Hematopoietic multipotent progenitor cell treated with erythropoietin and hydrocortisone succinate and interleukin-3 and kit ligand, for 8 days (in vitro differentiated cells): ENCODE measurements around the gene LCP1.
A peak's percentile ranks its signal among the peaks of the same experiment; 100 is the strongest.
"Not testable (repeated sequence)": the region's sequence is repeated elsewhere in the genome, so short reads cannot be mapped to it uniquely, and the experiment has no call there.

Source experiments
- DNase-seq: peaks from one replicate; pipeline ENCODE4 v3.0.0-alpha.2; 2015

The LCP1 gene, protein sequence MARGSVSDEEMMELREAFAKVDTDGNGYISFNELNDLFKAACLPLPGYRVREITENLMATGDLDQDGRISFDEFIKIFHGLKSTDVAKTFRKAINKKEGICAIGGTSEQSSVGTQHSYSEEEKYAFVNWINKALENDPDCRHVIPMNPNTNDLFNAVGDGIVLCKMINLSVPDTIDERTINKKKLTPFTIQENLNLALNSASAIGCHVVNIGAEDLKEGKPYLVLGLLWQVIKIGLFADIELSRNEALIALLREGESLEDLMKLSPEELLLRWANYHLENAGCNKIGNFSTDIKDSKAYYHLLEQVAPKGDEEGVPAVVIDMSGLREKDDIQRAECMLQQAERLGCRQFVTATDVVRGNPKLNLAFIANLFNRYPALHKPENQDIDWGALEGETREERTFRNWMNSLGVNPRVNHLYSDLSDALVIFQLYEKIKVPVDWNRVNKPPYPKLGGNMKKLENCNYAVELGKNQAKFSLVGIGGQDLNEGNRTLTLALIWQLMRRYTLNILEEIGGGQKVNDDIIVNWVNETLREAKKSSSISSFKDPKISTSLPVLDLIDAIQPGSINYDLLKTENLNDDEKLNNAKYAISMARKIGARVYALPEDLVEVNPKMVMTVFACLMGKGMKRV

DNA sequence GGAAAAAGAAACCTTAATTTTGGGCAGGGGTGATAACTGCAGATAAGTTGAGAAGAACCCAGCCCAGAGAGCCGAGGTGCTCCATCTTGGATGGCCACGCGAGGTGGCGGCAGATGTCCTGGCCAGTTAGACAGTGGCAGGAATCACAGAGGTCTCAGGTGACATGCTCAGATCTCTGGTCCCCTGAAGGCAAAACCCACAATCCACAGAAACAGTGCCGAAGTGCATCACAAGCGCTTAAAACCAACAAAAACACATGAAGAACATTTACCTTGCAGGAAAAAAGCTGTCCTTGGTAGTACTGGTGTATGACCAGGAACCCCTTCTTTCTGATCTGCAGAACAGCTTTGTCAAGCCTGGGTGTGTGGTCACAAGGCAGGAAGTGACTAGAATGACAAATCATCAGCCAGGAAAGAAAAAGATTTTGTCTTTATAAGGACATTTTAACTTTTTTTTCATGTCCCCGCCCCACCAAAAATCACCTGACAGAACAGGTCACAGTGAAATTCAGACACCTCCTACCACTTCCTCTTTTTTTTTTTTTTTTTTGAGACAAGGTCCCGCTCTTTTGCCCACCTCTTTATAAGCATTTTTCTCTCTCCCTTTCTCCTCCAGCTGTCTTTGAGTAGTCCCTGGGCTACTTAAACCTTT is at the start of gene LCP1:
LCP1 (minus strand) TSS at position 338 of the 651 bp plus-strand sequence. CDS start 22,515 bp downstream, outside the sequence.
- peak; percentile 88 for DNase-seq

DNA sequence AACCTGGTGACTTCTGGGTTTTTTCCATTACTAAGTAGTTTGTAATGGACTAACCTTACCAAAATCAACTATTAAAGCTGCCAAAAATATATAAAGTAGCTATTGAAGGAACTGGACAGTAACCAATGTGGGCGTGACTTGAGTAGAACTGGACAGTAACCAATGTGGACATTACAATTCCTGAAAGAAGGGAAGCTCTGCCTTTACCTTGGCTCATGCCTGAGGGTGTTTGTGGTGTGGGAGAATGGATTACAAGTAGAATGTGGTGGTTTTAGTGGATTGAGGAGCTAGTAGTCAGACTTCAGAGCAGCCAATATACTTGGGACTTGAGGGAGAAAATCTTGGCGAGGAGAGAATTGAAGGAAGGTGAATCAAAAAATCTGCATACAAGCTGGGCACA is 47.3 kb upstream of the LCP1 start:
- DNase-seq, result no peak

DNA sequence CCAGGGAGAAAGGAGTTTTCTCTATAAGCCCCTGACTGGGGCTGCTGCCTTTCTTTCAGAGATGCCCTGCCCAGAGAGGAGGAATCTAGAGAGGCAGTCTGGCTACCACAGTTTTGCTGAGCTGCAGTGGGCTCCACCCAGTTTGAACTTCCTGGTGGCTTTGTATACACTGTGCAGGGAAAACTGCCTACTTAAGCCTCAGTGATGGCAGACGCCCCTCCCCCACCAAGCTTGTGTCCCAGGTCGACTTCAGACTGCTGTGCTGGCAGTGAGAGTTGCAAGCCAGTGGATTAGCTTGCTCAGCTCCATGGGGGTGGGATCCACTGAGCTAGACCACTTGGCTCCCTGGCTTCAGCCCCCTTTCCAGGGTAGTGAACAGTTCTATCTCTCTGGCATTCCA is 38.3 kb upstream of the LCP1 start:
- DNase-seq, result peak; percentile 27

DNA sequence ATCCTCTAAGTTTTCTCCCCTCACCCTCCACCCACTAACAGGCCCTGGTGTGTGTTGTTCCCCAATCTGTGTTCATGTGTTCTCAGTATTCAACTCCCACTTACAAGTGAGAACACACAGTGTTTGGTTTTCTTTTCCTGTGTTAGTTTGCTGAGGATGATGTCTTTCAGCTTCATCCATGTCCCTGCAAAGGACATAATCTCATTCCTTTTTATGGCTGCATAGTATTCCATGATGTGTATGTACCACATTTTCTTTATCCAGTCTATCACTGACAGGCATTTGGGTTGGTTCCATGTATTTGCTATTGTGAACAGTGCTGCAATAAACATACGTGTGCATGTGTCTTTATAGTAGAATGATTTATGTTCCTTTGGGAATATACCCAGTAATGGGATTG is 32.8 kb upstream of the LCP1 start:
- not testable (repeated sequence) for DNase-seq

DNA sequence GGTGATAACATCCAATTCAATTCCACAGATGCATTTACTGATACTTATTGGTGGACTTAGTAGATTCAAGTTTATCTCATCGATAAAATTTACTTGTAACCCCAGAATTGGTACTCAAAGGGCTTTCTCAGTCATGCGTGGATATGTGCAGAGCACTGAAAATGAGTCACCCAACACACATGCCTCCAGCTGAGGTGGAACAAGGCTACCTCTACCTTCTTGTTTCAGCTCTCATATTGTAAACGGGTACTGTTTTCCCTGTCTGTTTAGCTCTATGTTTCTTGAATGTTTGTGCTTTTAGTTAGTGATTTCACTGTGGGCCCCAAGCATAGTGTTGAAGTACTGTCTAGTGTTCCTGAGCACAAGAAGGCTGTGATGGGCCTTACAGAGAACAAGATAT is 31.3 kb upstream of the LCP1 start:
- DNase-seq, result no peak

DNA sequence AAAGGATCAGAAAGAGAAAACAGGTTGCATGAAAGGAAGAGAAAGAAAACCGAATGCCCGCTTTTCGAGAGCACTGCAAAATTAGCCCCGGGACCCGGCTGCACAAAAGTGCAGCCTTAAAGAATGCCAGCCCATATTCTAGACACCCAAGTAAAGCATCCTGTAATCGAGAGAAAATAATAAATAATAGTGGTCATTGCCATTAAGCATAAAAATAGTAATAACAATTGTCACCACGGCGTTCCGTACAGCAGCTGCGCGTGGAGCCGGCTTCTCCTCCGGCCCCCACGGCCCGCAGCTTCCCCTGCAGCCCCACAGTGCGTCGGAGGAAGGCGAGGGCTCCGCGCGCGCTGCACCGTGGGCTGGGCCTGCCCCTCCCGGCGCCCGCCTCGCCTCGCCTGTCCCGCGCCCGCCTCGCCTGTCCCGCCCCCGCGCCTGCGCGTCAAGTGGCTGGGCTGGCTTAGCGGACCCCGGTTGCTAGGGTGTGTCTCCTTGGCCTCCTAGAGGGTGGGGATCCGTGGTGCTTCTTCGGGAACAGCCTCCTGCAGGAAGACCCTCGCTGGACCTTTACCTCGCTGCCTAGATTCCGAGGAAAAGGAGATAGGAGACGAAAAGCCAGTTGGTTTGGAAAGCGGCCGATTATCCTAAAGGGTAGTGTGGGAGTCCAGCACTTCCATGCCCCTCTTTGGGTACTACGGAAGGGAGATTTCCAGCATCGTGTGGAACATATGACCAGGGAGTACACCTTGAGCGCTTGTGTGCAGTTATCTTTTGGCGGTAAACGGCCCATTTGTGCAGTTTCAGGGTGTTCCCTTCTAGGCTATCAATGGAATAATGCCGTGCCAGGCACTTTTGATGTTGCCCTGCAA is 29.7 kb upstream of the LCP1 start, which contains the start of gene LRRC63:
LRRC63 (plus strand) TSS at position 446 of the 869 bp plus-strand sequence. CDS start 1,107 bp downstream, outside the sequence.
- peak; percentile 91 for DNase-seq

DNA sequence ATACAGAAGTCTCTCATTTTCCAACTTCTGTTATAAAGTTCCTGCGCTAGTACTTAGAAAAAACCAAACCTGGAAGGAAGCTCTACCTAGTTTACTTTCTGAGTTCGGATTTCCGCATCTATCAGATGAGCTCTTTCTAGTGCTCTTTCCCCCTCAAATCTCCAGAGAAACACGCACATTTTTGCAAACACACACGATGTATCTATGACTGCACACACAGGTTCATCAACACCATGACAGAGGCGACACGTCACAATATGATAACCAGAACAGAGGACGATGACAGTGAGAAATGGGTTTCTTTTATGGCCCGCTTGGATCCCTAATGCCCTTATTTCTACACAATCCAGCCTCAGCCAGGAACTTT is 29.1 kb upstream of the LCP1 start:
- DNase-seq, result peak; percentile 88

DNA sequence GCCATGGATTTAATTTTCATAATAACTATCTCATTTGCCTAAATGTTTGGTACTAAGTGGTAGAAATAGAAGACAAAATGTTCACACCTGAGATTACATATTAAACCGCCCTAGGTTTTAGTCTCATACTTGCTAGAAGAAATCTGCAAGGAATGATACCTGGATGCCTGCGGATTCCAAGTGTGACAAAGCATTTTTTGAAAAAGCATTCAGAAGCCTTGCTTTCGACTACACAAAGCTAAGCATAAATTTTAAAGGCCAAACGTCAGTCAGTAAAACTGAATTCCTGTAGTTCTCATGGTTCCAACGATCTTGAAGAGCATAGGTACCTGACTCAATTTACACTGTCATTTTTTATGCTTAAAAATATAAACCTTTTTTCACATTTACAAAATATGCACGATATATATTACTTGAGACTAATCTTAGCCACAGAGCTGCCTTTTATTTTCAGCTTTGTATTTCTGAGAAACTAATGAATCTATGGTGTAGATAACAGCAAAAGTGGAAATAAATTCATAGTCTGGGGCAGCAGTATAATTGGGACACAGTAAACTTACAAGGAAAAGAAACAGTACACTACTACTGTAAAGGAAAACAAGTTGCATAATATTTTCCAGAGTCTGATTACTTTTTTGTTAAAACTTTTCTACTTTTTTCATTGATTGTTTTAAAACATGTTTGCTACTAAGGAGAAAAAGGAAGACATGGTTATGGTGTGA is 28.5 kb upstream of the LCP1 start:
- peak; percentile 36 for DNase-seq

DNA sequence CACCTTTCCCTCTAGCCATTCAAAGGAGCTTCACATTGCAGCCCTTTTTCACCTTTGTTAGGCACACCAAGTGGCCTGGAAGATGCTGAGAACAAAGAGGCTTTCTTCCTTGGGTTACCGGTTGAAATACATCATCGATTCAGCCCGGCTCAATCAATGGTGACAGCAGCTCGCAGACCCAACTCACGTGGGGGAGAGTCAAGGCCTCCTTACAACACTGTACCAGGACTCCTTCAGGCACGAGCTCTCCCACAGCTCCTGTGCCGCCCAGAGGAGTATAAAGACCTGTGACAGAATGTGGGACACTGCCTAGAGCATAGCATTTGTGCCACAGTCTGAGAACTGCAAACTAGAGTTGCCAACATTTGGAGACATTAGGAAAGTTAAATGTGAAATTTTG is 25.9 kb upstream of the LCP1 start:
- DNase-seq, result no peak

DNA sequence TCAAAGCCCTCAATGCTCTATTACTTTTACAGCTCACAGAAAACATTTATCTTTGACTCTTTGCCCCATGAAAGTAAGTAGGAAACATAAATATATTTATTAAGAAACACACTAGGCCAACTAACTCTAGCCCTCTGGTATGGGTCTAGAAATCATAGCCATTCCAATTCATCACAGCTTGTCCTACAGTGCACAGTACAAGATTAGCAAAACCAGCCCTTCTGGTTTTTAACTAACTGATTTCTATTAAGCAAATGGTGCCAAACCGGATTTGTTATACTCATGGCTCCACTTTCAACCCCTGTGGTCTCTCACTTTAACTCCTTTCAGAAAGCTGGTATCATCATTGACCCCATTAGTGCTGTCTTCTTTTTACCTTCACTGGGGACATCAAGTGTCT is 24.2 kb upstream of the LCP1 start:
- no peak for DNase-seq

DNA sequence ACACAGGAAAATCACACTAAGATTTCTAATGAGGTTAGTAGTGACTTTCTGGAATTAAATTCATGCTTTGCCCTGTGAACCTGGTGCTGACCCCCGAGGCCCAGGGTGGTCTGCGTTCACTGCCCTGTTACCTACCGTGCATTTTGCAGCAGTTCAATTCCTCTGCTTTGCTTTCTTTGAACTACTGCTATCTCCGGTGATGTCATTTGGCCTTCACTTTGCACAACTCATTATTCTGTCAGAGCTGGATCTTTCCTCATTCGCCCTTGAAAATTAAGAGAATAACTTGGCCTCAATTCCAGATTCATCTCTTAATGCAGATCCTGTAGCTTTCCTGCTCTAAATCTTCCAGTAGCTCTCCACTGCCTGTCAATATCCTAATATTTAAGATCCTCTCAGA is 21.0 kb upstream of the LCP1 start:
- no peak for DNase-seq

DNA sequence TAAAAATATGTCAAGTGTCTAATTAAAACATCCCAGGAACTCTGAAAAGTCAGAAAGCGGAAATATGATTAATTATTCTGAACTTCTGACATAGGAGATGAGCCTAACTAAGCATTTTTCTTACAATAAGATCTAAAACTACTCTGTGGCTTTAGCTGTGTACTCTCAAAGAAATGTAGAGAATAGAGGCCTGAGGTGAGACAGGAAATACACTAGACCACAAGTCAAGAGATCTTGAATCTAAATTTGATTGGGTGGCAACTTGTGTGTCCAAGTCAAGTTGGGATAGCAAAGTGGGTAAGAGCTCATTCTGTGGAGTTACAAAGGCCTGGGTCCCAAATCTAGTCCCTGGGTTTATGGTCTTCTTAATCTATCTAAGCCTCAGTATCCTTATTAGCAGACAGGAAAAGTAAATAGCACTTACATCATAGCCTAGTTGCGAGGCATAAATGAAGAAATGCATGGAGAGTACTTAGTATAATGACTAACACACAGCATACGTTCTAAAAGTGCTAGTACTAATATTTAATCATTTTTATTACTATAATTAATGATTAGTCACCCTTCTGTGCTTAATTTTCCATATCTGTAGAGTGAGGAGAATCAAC is 20.3 kb upstream of the LCP1 start:
- DNase-seq, result no peak

DNA sequence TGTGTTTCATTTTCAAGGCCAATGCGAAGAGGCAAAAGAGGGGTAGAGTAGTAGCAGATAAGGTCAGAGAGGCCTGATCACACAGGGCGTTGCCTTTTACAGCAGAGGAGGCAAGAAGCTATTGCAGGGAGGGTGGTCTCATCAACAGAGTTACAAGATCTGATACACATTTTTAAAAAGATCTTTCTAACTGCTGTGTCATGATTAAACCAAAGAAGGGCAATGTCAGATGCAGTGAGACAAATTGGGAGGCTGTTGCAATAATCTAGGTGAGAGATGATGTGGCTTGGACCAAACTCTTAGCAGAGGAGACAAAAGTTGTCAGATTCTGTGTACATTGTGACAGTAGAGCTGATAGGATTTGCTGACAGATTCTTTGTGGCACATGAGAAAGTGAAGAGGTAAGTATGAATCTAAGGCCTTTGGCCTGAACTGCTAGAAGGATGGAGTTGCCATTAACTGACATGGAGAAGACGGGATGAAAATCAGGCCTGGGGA is 16.8 kb upstream of the LCP1 start:
- DNase-seq, result no peak

DNA sequence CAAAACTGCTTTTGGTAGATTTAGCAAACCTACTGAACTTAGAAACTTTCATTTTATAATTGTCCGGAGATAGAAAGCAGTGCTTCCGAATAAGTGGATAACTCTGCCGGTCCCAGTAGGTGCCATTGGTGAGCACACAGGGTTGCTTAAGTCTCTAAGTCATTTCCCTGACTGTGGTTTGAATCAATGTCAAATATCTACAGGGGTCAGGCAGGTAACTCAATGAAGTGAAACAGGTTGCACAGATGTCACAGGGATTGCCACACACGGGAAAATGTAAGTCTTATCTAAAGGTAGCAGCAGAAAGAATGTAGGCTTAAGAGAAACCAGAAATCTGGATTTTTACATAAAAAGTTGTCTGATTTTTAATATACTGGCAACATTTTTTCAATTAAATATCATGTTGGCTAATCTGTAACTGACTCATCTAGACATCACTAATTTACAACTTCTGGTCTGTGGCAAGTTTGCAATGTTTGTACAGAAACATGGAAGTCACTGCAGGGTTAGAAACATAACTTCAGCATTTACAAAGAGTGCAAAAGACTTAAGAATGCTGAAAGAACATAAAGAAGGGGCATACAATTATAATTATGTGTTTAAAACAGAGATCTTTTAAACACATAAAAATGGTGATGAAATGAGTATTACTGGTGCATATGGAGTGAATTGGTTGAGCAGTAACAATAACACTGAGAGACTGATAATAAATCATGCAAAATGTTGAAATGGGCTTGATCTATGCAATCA is 15.5 kb upstream of the LCP1 start:
- no peak for DNase-seq

DNA sequence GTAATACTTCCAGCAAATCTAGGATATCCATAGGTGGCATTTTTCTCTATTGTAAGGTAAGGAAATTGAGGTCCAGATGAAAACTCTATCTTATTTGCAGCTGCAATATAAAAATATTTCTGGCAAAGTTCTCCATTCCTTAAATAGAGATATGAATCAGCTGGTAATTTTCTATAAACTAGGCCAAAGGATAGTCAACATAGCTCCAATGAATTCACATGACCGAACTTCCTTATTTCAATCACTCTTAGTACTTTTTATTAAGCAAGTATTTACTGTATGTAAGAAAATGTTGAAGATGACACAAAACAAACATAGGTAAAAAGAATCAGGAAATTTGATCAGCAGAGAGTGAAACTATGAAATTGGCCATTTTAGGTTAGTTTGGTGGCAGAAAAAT is 13.0 kb upstream of the LCP1 start:
- no peak for DNase-seq

DNA sequence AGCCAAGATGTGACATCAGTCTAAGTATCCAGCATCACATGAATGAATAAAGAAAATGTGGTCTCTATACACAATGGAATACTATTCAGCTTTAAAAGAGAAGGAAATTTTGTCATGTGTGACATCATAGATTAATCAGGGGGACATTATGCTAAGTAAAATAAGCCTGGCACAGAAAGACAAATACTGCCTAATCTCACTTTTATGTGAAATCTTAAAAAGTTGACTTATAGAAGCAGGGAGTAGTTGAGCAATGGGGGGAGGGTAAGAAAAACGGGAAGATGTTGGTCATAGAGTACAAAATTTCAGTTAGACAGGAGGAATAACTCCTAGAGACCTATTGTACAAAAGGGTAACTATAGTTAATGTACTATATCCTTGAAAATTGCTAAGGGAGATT is 10.4 kb upstream of the LCP1 start:
- DNase-seq, result no peak

DNA sequence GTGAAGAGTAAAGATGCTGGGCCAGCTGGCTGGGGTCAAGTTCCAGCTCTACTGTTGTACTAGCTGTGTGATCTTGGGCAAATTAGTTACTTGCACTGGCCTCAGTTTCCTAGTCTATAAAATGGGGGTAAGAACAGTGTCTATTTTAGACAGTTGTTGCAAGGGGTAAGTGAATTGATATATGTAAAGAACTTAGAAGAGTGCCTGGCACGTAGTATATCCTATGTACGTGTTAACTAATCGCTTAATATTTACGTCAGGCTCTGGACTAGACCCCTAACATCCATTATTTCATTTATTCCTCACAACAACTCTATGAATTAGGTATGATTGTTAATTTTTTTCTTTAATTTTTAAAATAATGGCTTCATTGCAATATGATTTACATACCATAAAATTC is 3.7 kb upstream of the LCP1 start:
- DNase-seq, result no peak

DNA sequence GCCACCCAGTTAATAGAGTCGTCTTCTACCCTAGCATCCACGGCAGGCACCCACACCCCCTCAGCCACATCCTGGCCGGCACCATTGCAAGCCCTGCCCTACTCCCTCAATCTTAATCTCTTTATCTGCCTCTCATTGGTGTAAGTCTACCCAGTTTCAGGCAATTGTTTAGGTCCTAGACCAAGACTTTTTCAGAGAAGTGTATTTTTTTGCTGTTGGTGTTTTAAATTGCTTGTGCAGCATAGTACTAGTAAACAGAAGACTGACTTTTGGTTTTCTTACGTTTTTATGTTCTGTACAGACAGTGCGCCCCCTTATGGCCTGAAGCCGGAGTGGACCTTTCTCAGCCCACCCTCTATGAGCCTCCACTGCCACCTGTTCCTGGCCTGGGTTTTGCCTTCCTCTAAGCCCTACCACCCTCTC is 2.3 kb upstream of the LCP1 start:
- peak; percentile 75 for DNase-seq

DNA sequence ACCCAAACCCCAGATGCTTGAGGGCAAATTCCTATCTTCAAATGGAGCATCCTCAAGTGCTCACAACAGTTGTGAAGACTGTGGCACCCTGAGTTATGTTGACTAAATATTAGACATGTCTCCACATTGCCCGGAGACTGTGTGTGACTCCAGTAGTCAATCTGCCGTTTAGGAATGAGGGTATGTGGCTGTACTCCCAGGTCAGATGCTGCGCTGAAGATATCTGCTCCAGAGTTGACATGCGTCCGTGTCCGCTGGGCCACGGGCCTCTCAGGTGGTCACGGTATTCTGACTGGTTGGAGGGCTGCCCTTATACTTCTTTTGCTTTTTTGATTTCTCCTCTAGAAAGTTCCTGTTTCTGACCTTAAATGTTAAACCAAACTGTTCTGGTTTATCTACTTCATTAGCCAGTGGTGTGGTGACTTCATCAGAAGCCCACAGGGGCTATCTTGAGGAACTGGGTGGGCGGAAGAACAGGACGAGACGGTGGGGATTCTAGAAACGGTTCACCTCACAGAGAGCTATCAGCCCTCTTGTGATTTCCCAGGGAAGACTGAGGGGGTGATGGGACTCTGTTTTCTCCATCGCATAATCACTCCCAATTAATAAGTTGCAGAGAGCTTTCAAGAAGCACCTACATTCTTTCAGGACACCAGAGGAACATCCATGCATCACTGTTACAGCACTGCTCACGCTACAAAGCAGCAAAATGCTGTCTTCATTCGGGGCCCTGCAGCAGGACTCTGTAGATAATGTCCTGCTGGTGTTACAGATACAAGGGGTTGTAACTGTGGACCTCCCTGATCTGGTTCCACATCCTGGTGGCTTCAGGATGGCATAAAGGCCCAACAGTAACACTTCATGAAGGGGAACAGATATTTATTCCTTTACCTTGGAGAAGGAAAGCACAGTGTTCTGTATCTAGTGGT is 1.3 kb upstream of the LCP1 start:
- peak; percentile 76 for DNase-seq

DNA sequence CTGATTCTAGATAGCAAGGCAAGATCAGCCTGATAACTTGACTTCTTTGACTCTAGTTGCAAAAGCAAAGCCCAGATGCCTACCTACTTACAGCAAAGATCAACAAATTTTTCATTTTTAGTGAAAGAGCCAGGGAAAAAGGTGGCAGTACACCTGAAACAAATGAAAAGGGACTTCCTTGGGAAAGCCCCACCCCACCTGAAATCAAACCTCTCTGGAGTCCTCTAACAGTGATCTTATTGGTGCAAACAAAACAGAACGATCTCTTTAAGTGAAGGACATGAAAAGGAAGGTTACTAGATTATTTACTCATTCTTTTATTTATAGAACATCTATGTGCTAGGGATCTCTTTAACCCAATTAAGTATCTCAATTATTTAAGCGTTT is 507 bp upstream of the LCP1 start:
- no peak for DNase-seq
